Peyer's patch (tissue), 4 donors: ENCODE data around the gene RBM20.

Experiments
- POLR2A ChIP-seq, 2 donors: fragments of 450-650 bp; IDR thresholded peaks; one replicate each; pipeline ENCODE4 v1.5.1; 2017; ENCODE audit warnings: antibody characterized with exemption in 2 of 2, mild to moderate bottlenecking in 2 of 2, moderate library complexity in 2 of 2
- TF ChIP-seq, protein P1 (sequence below), 6 experiments: fragments of 450-650 bp in 4 of 6; fragments of 200-600 bp in 2 of 6; sonication (generic) in 1 of 6; IDR thresholded peaks; one replicate each; pipeline ENCODE4 v1.5.1; 2017 to 2019; ENCODE audit warnings: antibody characterized with exemption in 6 of 6, mild to moderate bottlenecking in 3 of 6, moderate library complexity in 1 of 6

DNA sequence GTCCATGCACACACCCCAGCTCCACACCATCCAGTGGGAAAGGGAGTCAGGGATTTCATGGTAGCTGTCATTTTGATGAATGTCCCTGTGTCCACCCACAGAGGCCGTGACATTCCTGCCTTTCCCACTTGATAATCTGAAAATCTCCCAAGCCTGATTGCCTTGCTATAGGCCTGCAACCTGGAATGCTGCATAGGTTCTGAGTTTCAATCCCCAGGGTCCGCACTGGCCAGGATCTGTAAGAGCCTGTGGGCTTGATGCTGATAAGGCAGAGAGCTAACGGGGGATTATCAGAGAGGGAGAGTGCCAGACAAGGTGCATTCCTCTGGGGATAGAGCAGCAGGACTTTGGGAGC lies 57.5 kb downstream of the RBM20 start:
- TF ChIP-seq, protein P1, sequence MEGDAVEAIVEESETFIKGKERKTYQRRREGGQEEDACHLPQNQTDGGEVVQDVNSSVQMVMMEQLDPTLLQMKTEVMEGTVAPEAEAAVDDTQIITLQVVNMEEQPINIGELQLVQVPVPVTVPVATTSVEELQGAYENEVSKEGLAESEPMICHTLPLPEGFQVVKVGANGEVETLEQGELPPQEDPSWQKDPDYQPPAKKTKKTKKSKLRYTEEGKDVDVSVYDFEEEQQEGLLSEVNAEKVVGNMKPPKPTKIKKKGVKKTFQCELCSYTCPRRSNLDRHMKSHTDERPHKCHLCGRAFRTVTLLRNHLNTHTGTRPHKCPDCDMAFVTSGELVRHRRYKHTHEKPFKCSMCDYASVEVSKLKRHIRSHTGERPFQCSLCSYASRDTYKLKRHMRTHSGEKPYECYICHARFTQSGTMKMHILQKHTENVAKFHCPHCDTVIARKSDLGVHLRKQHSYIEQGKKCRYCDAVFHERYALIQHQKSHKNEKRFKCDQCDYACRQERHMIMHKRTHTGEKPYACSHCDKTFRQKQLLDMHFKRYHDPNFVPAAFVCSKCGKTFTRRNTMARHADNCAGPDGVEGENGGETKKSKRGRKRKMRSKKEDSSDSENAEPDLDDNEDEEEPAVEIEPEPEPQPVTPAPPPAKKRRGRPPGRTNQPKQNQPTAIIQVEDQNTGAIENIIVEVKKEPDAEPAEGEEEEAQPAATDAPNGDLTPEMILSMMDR (IDR thresholded peaks at IDR 0.05) = no peak
- TF ChIP-seq POLR2A (IDR thresholded peaks at IDR 0.05) = no peak
